ENCODE data around the gene RCOR1. TPM values are rescaled to one million over a fixed set of nuclear protein-coding genes. Genes with fewer than 3 reads are reported as not detected.

The RCOR1 gene
- polyA plus RNA-seq, 1 donor from 2014 or later = 10.4 TPM

DNA sequence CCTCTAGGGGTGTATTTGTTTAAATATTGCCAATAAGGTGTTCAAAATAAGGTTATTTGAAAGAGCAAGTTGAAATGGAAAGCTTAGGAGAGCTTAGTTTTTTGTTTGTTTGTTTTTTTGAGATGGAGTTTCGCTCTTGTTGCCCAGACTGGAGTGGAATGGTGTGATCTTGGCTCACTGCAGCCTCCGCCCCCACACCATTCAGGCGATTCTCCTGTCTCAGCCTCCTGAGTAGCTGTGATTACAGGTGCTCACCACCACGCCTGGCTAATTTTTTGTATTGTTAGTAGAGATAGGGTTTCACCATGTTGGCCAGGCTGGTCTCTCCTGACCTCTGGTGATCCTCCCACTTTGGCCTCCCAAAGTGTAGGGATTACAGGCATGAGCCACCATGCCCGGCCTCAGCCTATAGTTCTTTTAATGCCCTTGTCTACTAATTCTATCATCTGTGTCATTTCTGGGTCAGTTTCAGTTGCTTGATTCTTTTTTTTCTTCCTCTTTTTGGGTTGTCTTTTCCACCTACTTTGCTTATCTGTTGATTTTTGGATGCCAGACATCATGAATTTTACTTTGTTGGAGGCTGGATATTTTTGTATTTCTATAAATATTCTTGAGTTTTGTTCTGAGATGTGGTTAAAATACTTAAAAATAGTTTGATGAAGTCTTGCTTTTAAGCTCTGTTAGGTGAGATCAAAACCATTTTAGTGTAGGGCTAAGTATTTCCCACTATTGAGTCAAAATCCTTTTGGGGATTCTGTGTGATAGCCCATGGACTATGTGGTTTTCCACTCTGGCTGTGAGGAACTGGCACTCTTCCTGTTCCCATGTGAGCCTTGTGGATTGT, 18.7 kb downstream of the RCOR1 start:
- Histone ChIP-seq H3K9me3 (ENCODE audit: low read length) (no peaks in the 10 kb centered on the region), H3K9ac (ENCODE audit: low read length) (no peak overlapping the region), H3K4me3 (ENCODE audit: low read length) (no peak overlapping the region), H3K36me3 (ENCODE audit: insufficient read depth, low read length) (no peaks in the 10 kb centered on the region), H3K79me2 (replicated peaks; ENCODE audit: insufficient read depth, low read length) (peaks cover 23% of the 10 kb centered on the region), H3K27me3 (ENCODE audit: insufficient read depth, low read depth, low read length) (no peaks in the 10 kb centered on the region), H4K20me1 (ENCODE audit: insufficient read depth) (no peaks in the 10 kb centered on the region), H3K4me2 (ENCODE audit: low read length) (no peak overlapping the region), H3K9me2 (ENCODE audit: insufficient read depth, low read length) (no peaks in the 10 kb centered on the region), H3F3A (ENCODE audit: insufficient read depth, low read length, poor library complexity, severe bottlenecking) (no peaks in the 10 kb centered on the region), H3K27ac (ENCODE audit: low read length) (no peak overlapping the region), H2AFZ (ENCODE audit: low read depth, low read length) (no peak overlapping the region)
- no peak for TF ChIP-seq POLR2AphosphoS5 (IDR thresholded peaks at IDR 0.05)
- TF ChIP-seq, protein P1, sequence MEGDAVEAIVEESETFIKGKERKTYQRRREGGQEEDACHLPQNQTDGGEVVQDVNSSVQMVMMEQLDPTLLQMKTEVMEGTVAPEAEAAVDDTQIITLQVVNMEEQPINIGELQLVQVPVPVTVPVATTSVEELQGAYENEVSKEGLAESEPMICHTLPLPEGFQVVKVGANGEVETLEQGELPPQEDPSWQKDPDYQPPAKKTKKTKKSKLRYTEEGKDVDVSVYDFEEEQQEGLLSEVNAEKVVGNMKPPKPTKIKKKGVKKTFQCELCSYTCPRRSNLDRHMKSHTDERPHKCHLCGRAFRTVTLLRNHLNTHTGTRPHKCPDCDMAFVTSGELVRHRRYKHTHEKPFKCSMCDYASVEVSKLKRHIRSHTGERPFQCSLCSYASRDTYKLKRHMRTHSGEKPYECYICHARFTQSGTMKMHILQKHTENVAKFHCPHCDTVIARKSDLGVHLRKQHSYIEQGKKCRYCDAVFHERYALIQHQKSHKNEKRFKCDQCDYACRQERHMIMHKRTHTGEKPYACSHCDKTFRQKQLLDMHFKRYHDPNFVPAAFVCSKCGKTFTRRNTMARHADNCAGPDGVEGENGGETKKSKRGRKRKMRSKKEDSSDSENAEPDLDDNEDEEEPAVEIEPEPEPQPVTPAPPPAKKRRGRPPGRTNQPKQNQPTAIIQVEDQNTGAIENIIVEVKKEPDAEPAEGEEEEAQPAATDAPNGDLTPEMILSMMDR (IDR thresholded peaks at IDR 0.05; ENCODE audit: poor library complexity, severe bottlenecking) = no peak
- TF ChIP-seq TAF1 (IDR thresholded peaks at IDR 0.05; ENCODE audit: low read depth) = no peak
- TF ChIP-seq, protein P2, sequence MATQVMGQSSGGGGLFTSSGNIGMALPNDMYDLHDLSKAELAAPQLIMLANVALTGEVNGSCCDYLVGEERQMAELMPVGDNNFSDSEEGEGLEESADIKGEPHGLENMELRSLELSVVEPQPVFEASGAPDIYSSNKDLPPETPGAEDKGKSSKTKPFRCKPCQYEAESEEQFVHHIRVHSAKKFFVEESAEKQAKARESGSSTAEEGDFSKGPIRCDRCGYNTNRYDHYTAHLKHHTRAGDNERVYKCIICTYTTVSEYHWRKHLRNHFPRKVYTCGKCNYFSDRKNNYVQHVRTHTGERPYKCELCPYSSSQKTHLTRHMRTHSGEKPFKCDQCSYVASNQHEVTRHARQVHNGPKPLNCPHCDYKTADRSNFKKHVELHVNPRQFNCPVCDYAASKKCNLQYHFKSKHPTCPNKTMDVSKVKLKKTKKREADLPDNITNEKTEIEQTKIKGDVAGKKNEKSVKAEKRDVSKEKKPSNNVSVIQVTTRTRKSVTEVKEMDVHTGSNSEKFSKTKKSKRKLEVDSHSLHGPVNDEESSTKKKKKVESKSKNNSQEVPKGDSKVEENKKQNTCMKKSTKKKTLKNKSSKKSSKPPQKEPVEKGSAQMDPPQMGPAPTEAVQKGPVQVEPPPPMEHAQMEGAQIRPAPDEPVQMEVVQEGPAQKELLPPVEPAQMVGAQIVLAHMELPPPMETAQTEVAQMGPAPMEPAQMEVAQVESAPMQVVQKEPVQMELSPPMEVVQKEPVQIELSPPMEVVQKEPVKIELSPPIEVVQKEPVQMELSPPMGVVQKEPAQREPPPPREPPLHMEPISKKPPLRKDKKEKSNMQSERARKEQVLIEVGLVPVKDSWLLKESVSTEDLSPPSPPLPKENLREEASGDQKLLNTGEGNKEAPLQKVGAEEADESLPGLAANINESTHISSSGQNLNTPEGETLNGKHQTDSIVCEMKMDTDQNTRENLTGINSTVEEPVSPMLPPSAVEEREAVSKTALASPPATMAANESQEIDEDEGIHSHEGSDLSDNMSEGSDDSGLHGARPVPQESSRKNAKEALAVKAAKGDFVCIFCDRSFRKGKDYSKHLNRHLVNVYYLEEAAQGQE (IDR thresholded peaks at IDR 0.05; ENCODE audit: borderline replicate concordance) = no peak
- TF ChIP-seq EP300 (conservative IDR thresholded peaks at IDR 0.05; ENCODE audit: poor library complexity, severe bottlenecking) = no peak
- no peak for TF ChIP-seq EZH2 (IDR thresholded peaks at IDR 0.05; ENCODE audit: borderline replicate concordance, insufficient read depth, low read length, poor library complexity, severe bottlenecking)
- no peak for TF ChIP-seq SMC3 (conservative IDR thresholded peaks at IDR 0.05; ENCODE audit: poor library complexity)
- TF ChIP-seq MXI1 (conservative IDR thresholded peaks at IDR 0.05; ENCODE audit: poor library complexity, severe bottlenecking) = no peak
- no peak for TF ChIP-seq RAD21 (conservative IDR thresholded peaks at IDR 0.05)

DNA sequence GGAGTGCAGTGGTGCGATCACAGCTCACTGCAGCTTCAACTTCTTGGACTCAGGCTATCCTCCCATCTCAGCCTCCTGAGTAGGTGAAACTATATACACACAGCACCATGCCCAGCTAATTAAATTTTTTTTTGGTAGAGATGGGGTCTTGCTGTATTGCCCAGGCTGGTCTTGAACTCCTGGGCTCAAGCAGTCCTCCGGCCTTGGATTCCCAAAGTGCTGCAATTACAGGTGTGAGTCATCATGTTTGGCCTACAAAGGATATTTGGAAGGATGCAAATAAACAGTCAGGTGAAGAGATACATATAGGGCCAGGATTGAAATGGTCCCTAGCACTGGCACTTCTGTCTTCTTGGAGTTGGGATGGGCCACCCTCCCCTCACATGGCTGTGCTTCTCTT, 23.9 kb downstream of the RCOR1 start:
- Histone ChIP-seq H3K9me2 (ENCODE audit: insufficient read depth, low read length) (no peaks in the 10 kb centered on the region), H3K9me3 (ENCODE audit: low read length) (no peaks in the 10 kb centered on the region), H3K27me3 (ENCODE audit: insufficient read depth, low read depth, low read length) (no peaks in the 10 kb centered on the region), H3F3A (ENCODE audit: insufficient read depth, low read length, poor library complexity, severe bottlenecking) (no peaks in the 10 kb centered on the region), H3K9ac (ENCODE audit: low read length) (no peak overlapping the region), H3K4me2 (ENCODE audit: low read length) (no peak overlapping the region), H3K79me2 (replicated peaks; ENCODE audit: insufficient read depth, low read length) (peaks cover 14% of the 10 kb centered on the region), H4K20me1 (ENCODE audit: insufficient read depth) (no peaks in the 10 kb centered on the region), H2AFZ (ENCODE audit: low read depth, low read length) (no peak overlapping the region), H3K27ac (ENCODE audit: low read length) (no peak overlapping the region), H3K4me3 (ENCODE audit: low read length) (no peak overlapping the region), H3K36me3 (ENCODE audit: insufficient read depth, low read length) (no peaks in the 10 kb centered on the region)
- TF ChIP-seq, protein P1 (IDR thresholded peaks at IDR 0.05; ENCODE audit: poor library complexity, severe bottlenecking) = no peak
- TF ChIP-seq RAD21 (conservative IDR thresholded peaks at IDR 0.05) (no peak), POLR2AphosphoS5 (IDR thresholded peaks at IDR 0.05) (no peak), SMC3 (conservative IDR thresholded peaks at IDR 0.05; ENCODE audit: poor library complexity) (no peak), TAF1 (IDR thresholded peaks at IDR 0.05; ENCODE audit: low read depth) (no peak), EZH2 (IDR thresholded peaks at IDR 0.05; ENCODE audit: borderline replicate concordance, insufficient read depth, low read length, poor library complexity, severe bottlenecking) (no peak), EP300 (conservative IDR thresholded peaks at IDR 0.05; ENCODE audit: poor library complexity, severe bottlenecking) (no peak), MXI1 (conservative IDR thresholded peaks at IDR 0.05; ENCODE audit: poor library complexity, severe bottlenecking) (no peak)
- TF ChIP-seq, protein P2 (IDR thresholded peaks at IDR 0.05; ENCODE audit: borderline replicate concordance) = no peak

Data from neural cell (in vitro differentiated cells).